IMR-90 (cell line): ENCODE measurements around the gene SP7. TPM values are rescaled to one million over a fixed set of nuclear protein-coding genes. Genes with fewer than 3 reads are reported as not detected.

Experiments
- ATAC-seq: fragments of 200-7000 bp; cut with Tn5 transposase; 2 replicates; pipeline ENCODE4 v1.9.1; 2020; ENCODE audit warnings: low read depth, mild to moderate bottlenecking, moderate library complexity
- BruUV-seq: library from RNA; stranded (reverse); fragments of 400-500 nt; replicated peaks from 2 replicates; lab custom pipeline; 2021; lab: Mats Ljungman, UMichigan
- CTCF ChIA-PET: fragments of 300-600 bp; formaldehyde crosslinking; extraction: SDS; loops from one replicate; lab custom pipeline; 2021; ENCODE audit warnings: antibody characterized with exemption; lab: Yijun Ruan, JAX
- POLR2A ChIA-PET: fragments of 300-600 bp; sonication (Branson Sonifier 250); formaldehyde crosslinking; loops from one replicate; lab custom pipeline; 2022; ENCODE audit warnings: antibody characterized with exemption; ENCODE audit not compliant: unreplicated experiment; lab: Charles Lee
- DNase-seq: peaks from one replicate; pipeline ENCODE4 v3.0.0; 2013
- H2AFZ ChIP-seq: replicated peaks from 2 replicates; pipeline ENCODE3; 2013; ENCODE audit warnings: low read length, mild to moderate bottlenecking; ENCODE audit not compliant: poor library complexity
- H2AK5ac ChIP-seq: 2 replicates; pipeline ENCODE4 v1.6.1; 2013; ENCODE audit warnings: low read depth, low read length, inconsistent platforms
- H2AK9ac ChIP-seq: replicated peaks from 2 replicates; pipeline ENCODE3; 2013; ENCODE audit warnings: mild to moderate bottlenecking, low read depth, low read length, moderate library complexity; ENCODE audit not compliant: poor library complexity
- H2BK120ac ChIP-seq: 2 replicates; pipeline ENCODE4 v1.6.1; 2013; ENCODE audit warnings: low read depth, low read length, inconsistent platforms
- H2BK15ac ChIP-seq: 3 replicates; pipeline ENCODE4 v1.6.1; 2013; ENCODE audit warnings: low read depth, low read length, inconsistent platforms
- H2BK20ac ChIP-seq: 2 replicates; pipeline ENCODE4 v1.6.1; 2013; ENCODE audit warnings: low read depth, mild to moderate bottlenecking, inconsistent platforms, low read length, moderate library complexity
- H2BK5ac ChIP-seq: 2 replicates; pipeline ENCODE4 v1.6.1; 2013; ENCODE audit warnings: mild to moderate bottlenecking, low read depth, low read length, inconsistent platforms; ENCODE audit not compliant: poor library complexity, severe bottlenecking
- H3K14ac ChIP-seq: replicated peaks from 2 replicates; pipeline ENCODE4 v1.6.1; 2013; ENCODE audit warnings: low read depth, low read length, inconsistent platforms
- H3K18ac ChIP-seq: 2 replicates; pipeline ENCODE4 v1.6.1; 2013; ENCODE audit warnings: low read depth, low read length, control low read depth
- H3K23ac ChIP-seq: 2 replicates; pipeline ENCODE4 v1.6.1; 2013; ENCODE audit warnings: low read depth, low read length, inconsistent platforms
- H3K27ac ChIP-seq: 2 replicates; pipeline ENCODE4 v1.5.1; 2013; ENCODE audit warnings: mild to moderate bottlenecking, control low read depth, low read length; ENCODE audit not compliant: insufficient read depth
- H3K27me3 ChIP-seq: 2 replicates; pipeline ENCODE4 v1.6.1; 2013; ENCODE audit warnings: low read length; ENCODE audit not compliant: control insufficient read depth, insufficient read depth
- H3K36me3 ChIP-seq: 2 replicates; pipeline ENCODE4 v1.6.1; 2013; ENCODE audit warnings: low read length, mixed read lengths; ENCODE audit not compliant: control insufficient read depth, insufficient read depth
- H3K4ac ChIP-seq: 2 replicates; pipeline ENCODE4 v1.6.1; 2013; ENCODE audit warnings: low read depth, low read length, inconsistent platforms
- H3K4me1 ChIP-seq: 2 replicates; pipeline ENCODE4 v1.6.1; 2013; ENCODE audit warnings: low read length, mixed read lengths; ENCODE audit not compliant: control insufficient read depth, insufficient read depth
- H3K4me2 ChIP-seq: 2 replicates; pipeline ENCODE4 v1.6.1; 2013; ENCODE audit warnings: low read depth, mild to moderate bottlenecking, control low read depth, low read length, moderate library complexity
- H3K4me3 ChIP-seq: 2 replicates; pipeline ENCODE4 v1.5.1; 2013; ENCODE audit warnings: low read depth, mild to moderate bottlenecking, control low read depth, low read length, moderate library complexity; ENCODE audit not compliant: insufficient read depth
- H3K56ac ChIP-seq: 2 replicates; pipeline ENCODE4 v1.6.1; 2013; ENCODE audit warnings: low read length, inconsistent platforms; ENCODE audit not compliant: insufficient read depth; ENCODE audit errors: extremely low read depth
- H3K79me1 ChIP-seq, 2 experiments: 2 replicates each; pipeline ENCODE4 v1.6.1; 2013; ENCODE audit warnings: low read length in 2 of 2, inconsistent platforms in 1 of 2, low read depth in 1 of 2
- H3K9ac ChIP-seq: 2 replicates; pipeline ENCODE4 v1.6.1; 2013; ENCODE audit warnings: low read depth, low read length, control low read depth
- H3K9me1 ChIP-seq: 2 replicates; pipeline ENCODE4 v1.6.1; 2013; ENCODE audit warnings: low read length, inconsistent platforms; ENCODE audit not compliant: insufficient read depth
- H3K9me3 ChIP-seq: 2 replicates; pipeline ENCODE4 v1.6.1; 2013; ENCODE audit warnings: low read length; ENCODE audit not compliant: control insufficient read depth, insufficient read depth
- H4K20me1 ChIP-seq: 2 replicates; pipeline ENCODE4 v1.6.1; 2013; ENCODE audit warnings: low read length, inconsistent platforms; ENCODE audit not compliant: insufficient read depth
- H4K5ac ChIP-seq: 2 replicates; pipeline ENCODE4 v1.6.1; 2013; ENCODE audit warnings: mild to moderate bottlenecking, low read depth, low read length, control low read depth
- H4K8ac ChIP-seq, 2 experiments: 2 replicates each; pipeline ENCODE4 v1.6.1; 2013; ENCODE audit warnings: low read depth in 2 of 2, low read length in 2 of 2, control low read depth in 1 of 2, inconsistent platforms in 1 of 2
- H4K91ac ChIP-seq: 2 replicates; pipeline ENCODE4 v1.6.1; 2013; ENCODE audit warnings: low read depth, low read length, inconsistent platforms; ENCODE audit not compliant: insufficient read depth
- BHLHE40 ChIP-seq: fragments of 150-350 bp; IDR thresholded peaks from 2 replicates; pipeline ENCODE4 v1.6.1; 2016; ENCODE audit warnings: mild to moderate bottlenecking, low read depth, low read length
- CTCF ChIP-seq: conservative IDR thresholded peaks from 2 replicates; pipeline ENCODE4 v1.5.1; 2012; ENCODE audit warnings: mild to moderate bottlenecking, low read depth, low read length, improper control_type of control experiment
- FOS ChIP-seq: fragments of 150-350 bp; IDR thresholded peaks from 2 replicates; pipeline ENCODE4 v1.6.1; 2016; ENCODE audit warnings: low read depth, low read length
- MAZ ChIP-seq: IDR thresholded peaks from 2 replicates; pipeline ENCODE4 v1.6.1; 2012; ENCODE audit warnings: low read depth, mild to moderate bottlenecking, low read length, improper control_type of control experiment, moderate library complexity, borderline replicate concordance
- NFE2L2 ChIP-seq: fragments of 150-350 bp; IDR thresholded peaks from 2 replicates; pipeline ENCODE4 v1.6.1; 2016; ENCODE audit warnings: low read depth, mild to moderate bottlenecking, low read length
- RCOR1 ChIP-seq: IDR thresholded peaks from 2 replicates; pipeline ENCODE4 v1.6.1; 2012; ENCODE audit warnings: mild to moderate bottlenecking, low read length, improper control_type of control experiment; ENCODE audit not compliant: insufficient replicate concordance
- RFX5 ChIP-seq: IDR thresholded peaks from 2 replicates; pipeline ENCODE4 v1.8.0; 2012; ENCODE audit warnings: low read depth, mild to moderate bottlenecking, low read length, moderate library complexity
- WGBS, 2 experiments: methylation state at CpG; one replicate each; pipeline versions ENCODE4 v1.1.5 to v1.1.7; 2013; ENCODE audit warnings: missing lambda C conversion rate in 2 of 2; ENCODE audit not compliant: insufficient read length in 1 of 2; ENCODE audit errors: extremely low coverage in 2 of 2; 5-methylcytosine and 5-hydroxymethylcytosine counted together
- dilution Hi-C: fragments of 300-500 bp; cut with HindIII; formaldehyde crosslinking; loops from one replicate; pipeline ENCODE4 v1.14.3; 2018; ENCODE audit warnings: low sequenced_read_pairs; ENCODE audit not compliant: unreplicated experiment
- in situ Hi-C: fragments of 300-500 bp; cut with MboI; formaldehyde crosslinking; loops from 3 replicates; pipeline ENCODE4 v1.14.3; 2019; ENCODE audit warnings: low sequenced_read_pairs, inconsistent platforms, mixed read lengths
- intact Hi-C: fragments of 100-400 bp; cut with micrococcal nuclease; formaldehyde crosslinking; loops from 2 replicates; pipeline ENCODE4 v1.10.0; 2022
- polyA plus RNA-seq, 3 experiments: library from polyadenylated mRNA; depleted of rRNA; stranded (reverse); fragments of >200 nt; gene quantifications; 2 replicates each; pipeline ENCODE4 v1.2.3, GENCODE V29; 2012; ENCODE audit warnings: low replicate concordance in 1 of 3
- total RNA-seq: library from RNA; depleted of rRNA; stranded (reverse); fragments of >200 nt; gene quantifications from 2 replicates; pipeline ENCODE4 v1.2.3, GENCODE V29; 2012
- TF ChIP-seq, protein P1 (sequence below): fragments of 150-350 bp; IDR thresholded peaks from 2 replicates; pipeline ENCODE4 v1.6.1; 2016; ENCODE audit warnings: low read depth, mild to moderate bottlenecking, low read length, moderate library complexity, borderline replicate concordance

SP7 gene
- total and polyA plus RNA-seq, 2 of the 4 experiments (the other 2 are of a cell fraction) = not detected

DNA sequence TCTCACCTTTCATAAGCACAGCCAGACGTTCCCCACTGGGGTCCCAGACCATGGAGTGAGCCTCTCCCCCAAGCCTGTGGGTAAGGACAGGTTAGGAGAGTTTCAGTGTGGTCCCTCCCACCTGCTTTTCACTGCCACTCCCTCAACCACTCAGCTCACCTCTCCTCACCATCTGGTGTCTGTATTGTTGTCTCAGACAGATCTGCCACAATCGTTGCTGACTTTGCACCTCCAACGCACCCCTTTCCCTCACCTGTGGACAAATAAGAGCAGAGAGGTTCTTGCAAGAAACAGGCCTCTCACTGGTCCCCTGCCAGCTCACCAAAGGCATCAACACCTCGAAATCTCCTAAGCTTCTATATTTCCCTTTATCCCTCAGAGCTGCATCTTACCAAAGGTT, 27.9 kb downstream of the SP7 start:
- H3K9ac ChIP-seq = no peak overlapping the region
- intact Hi-C loops = loop anchor here (1.0 kb wide), 1 partner anchor 12 kb away; no protein-coding TSS in a partner anchor
- no peak overlapping the region for H3K4me3 ChIP-seq
- BruUV-seq = no TSS peak
- ChIA-PET POLR2A (no interaction called here), CTCF (interaction anchor here (1.4 kb wide), 1 partner anchor 13 kb away, joined by 5 read pairs; the partner anchor contains the start of gene AAAS)
- H3K9me3 ChIP-seq = no peaks in the 10 kb centered on the region
- H3K36me3 ChIP-seq = peaks cover 51% of the 10 kb centered on the region
- H2AFZ ChIP-seq = no peak overlapping the region
- in situ Hi-C loops = no loop called here
- dilution Hi-C loops = no loop called here
- no peak overlapping the region for H2AK9ac ChIP-seq
- H3K9me1 ChIP-seq = 0 out of 2 replicates have a peak, but pooled peaks cover 2% of the 10 kb centered on the region
- H3K79me1 ChIP-seq = peaks cover 0 to 19% of the 10 kb centered on the region in 2 experiments; a peak in 2 of 4 replicates
- no peak overlapping the region for H2BK20ac ChIP-seq
- H4K5ac ChIP-seq = no peak overlapping the region
- H3K4ac ChIP-seq = no peak overlapping the region
- no peak overlapping the region for H3K27ac ChIP-seq
- H3K4me1 ChIP-seq = no peaks in the 10 kb centered on the region
- no peak overlapping the region for H3K56ac ChIP-seq
- no peak overlapping the region for H2AK5ac ChIP-seq
- no peak overlapping the region for H3K23ac ChIP-seq
- H4K91ac ChIP-seq = no peak overlapping the region
- DNase-seq = no peak
- ATAC-seq = no peak
- H2BK5ac ChIP-seq = no peak overlapping the region
- no CpG with 5 or more reads among the region's 4 CpGs for WGBS, 2 experiments
- no peaks in the 10 kb centered on the region for H3K27me3 ChIP-seq
- no peak overlapping the region for H2BK120ac ChIP-seq
- H4K20me1 ChIP-seq = no peaks in the 10 kb centered on the region; the same call in 1 of the 2 replicates
- H3K14ac ChIP-seq = no peak overlapping the region
- no peak overlapping the region for H3K18ac ChIP-seq
- H4K8ac ChIP-seq = no peak overlapping the region
- TF ChIP-seq BHLHE40 = no peak
- TF ChIP-seq FOS = no peak
- TF ChIP-seq NFE2L2 = no peak
- TF ChIP-seq RCOR1 = no peak
- TF ChIP-seq CTCF = no peak
- TF ChIP-seq, protein P1, sequence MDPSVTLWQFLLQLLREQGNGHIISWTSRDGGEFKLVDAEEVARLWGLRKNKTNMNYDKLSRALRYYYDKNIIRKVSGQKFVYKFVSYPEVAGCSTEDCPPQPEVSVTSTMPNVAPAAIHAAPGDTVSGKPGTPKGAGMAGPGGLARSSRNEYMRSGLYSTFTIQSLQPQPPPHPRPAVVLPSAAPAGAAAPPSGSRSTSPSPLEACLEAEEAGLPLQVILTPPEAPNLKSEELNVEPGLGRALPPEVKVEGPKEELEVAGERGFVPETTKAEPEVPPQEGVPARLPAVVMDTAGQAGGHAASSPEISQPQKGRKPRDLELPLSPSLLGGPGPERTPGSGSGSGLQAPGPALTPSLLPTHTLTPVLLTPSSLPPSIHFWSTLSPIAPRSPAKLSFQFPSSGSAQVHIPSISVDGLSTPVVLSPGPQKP = no peak
- TF ChIP-seq MAZ = no peak
- no peak for TF ChIP-seq RFX5
- H2BK15ac ChIP-seq = no peak overlapping the region
- H3K4me2 ChIP-seq = no peak overlapping the region
